Measurements from ENCODE around the gene A2ML1. TPM values are rescaled to one million over a fixed set of nuclear protein-coding genes. Genes with fewer than 3 reads are reported as not detected.

Gene A2ML1
- total RNA-seq, 1 donor from 2014 or later, result 3.8 TPM

GRCh38 chr12:8831116-8831515 is 8.7 kb downstream of the A2ML1 start:
- DNase-seq (ENCODE audit: extremely low spot score, unreplicated experiment), result no peak
- TF ChIP-seq CTCF (conservative IDR thresholded peaks at IDR 0.05), result no peak
- peaks cover 12% of the 10 kb centered on the region for H3K4me1 Mint-ChIP-seq (ENCODE audit: unreplicated experiment)
- peak overlapping the region; percentile 38 for H3K27ac Mint-ChIP-seq
- no peak overlapping the region for H3K4me3 Mint-ChIP-seq
- H3K27me3 Mint-ChIP-seq, result peaks cover 3% of the 10 kb centered on the region
- peaks cover 9% of the 10 kb centered on the region for H3K9me3 Mint-ChIP-seq
- H3K36me3 Mint-ChIP-seq, result peaks cover 22% of the 10 kb centered on the region

- peaks cover 3% of the 10 kb centered on the region for H3K27me3 Mint-ChIP-seq
- no peak for TF ChIP-seq CTCF (conservative IDR thresholded peaks at IDR 0.05)
- peaks cover 12% of the 10 kb centered on the region for H3K4me1 Mint-ChIP-seq (ENCODE audit: unreplicated experiment)
- H3K4me3 Mint-ChIP-seq, result no peak overlapping the region
- H3K27ac Mint-ChIP-seq, result peak overlapping the region; percentile 68
- peaks cover 18% of the 10 kb centered on the region for H3K36me3 Mint-ChIP-seq
- no peak for DNase-seq (ENCODE audit: extremely low spot score, unreplicated experiment)
- peaks cover 6% of the 10 kb centered on the region for H3K9me3 Mint-ChIP-seq
Observed at GRCh38 chr12:8832500-8832899, 10.1 kb downstream of the A2ML1 start.

- no peak for TF ChIP-seq CTCF (conservative IDR thresholded peaks at IDR 0.05)
- no peaks in the 10 kb centered on the region for H3K27me3 Mint-ChIP-seq
- H3K9me3 Mint-ChIP-seq, result no peaks in the 10 kb centered on the region
- H3K4me3 Mint-ChIP-seq, result no peak overlapping the region
- H3K36me3 Mint-ChIP-seq, result peaks cover 11% of the 10 kb centered on the region
- no peak for DNase-seq (ENCODE audit: extremely low spot score, unreplicated experiment)
- H3K27ac Mint-ChIP-seq, result peak overlapping the region; percentile 13
- H3K4me1 Mint-ChIP-seq (ENCODE audit: unreplicated experiment), result peaks cover 5% of the 10 kb centered on the region
Observed at GRCh38 chr12:8834230-8834629, 11.8 kb downstream of the A2ML1 start.

- Mint-ChIP-seq H3K27ac (no peak overlapping the region), H3K27me3 (peaks cover 4% of the 10 kb centered on the region), H3K4me1 (ENCODE audit: unreplicated experiment) (no peaks in the 10 kb centered on the region), H3K36me3 (peaks cover 14% of the 10 kb centered on the region), H3K9me3 (no peaks in the 10 kb centered on the region), H3K4me3 (no peak overlapping the region)
- no peak for TF ChIP-seq CTCF (conservative IDR thresholded peaks at IDR 0.05)
- no peak for DNase-seq (ENCODE audit: extremely low spot score, unreplicated experiment)
Observed at GRCh38 chr12:8837291-8837690, 14.9 kb downstream of the A2ML1 start.

GRCh38 chr12:8840321-8840720 is 17.9 kb downstream of the A2ML1 start:
- Mint-ChIP-seq H3K27ac (no peak overlapping the region), H3K9me3 (no peaks in the 10 kb centered on the region), H3K4me1 (ENCODE audit: unreplicated experiment) (no peaks in the 10 kb centered on the region), H3K27me3 (peaks cover 4% of the 10 kb centered on the region), H3K4me3 (no peak overlapping the region), H3K36me3 (peaks cover 4% of the 10 kb centered on the region)
- DNase-seq (ENCODE audit: extremely low spot score, unreplicated experiment), result no peak
- no peak for TF ChIP-seq CTCF (conservative IDR thresholded peaks at IDR 0.05)

All from type B pancreatic cell (in vitro differentiated cells).